Measurements from ENCODE around the gene TXNDC2.

The TXNDC2 gene

GRCh38 chr18:9860682-9861081, 25.1 kb upstream of the TXNDC2 start:
- DNase-seq (ENCODE audit: low read depth) = no peak
- H3K4me3 ChIP-seq (replicated peaks; ENCODE audit: low read depth, low read length) = no peak overlapping the region
- TF ChIP-seq CTCF (IDR thresholded peaks at IDR 0.05; ENCODE audit: low read length, missing control alignments) = no peak

- H3K4me3 ChIP-seq (replicated peaks; ENCODE audit: low read depth, low read length) = no peak overlapping the region
- no peak for TF ChIP-seq CTCF (IDR thresholded peaks at IDR 0.05; ENCODE audit: low read length, missing control alignments)
- no peak for DNase-seq (ENCODE audit: low read depth)
Observed at GRCh38 chr18:9861157-9861556, 24.6 kb upstream of the TXNDC2 start.

- no peak for TF ChIP-seq CTCF (IDR thresholded peaks at IDR 0.05; ENCODE audit: low read length, missing control alignments)
- no peak for DNase-seq (ENCODE audit: low read depth)
- no peak overlapping the region for H3K4me3 ChIP-seq (replicated peaks; ENCODE audit: low read depth, low read length)
Observed at GRCh38 chr18:9861933-9862332, 23.8 kb upstream of the TXNDC2 start.

- H3K4me3 ChIP-seq (replicated peaks; ENCODE audit: low read depth, low read length) = no peak overlapping the region
- TF ChIP-seq CTCF (IDR thresholded peaks at IDR 0.05; ENCODE audit: low read length, missing control alignments) = no peak
- DNase-seq (ENCODE audit: low read depth) = no peak
Observed at GRCh38 chr18:9862686-9863085, 23.1 kb upstream of the TXNDC2 start.

GRCh38 chr18:9863282-9863681, 22.5 kb upstream of the TXNDC2 start:
- no peak for TF ChIP-seq CTCF (IDR thresholded peaks at IDR 0.05; ENCODE audit: low read length, missing control alignments)
- DNase-seq (ENCODE audit: low read depth) = no peak

GRCh38 chr18:9865764-9866490, 19.8 kb upstream of the TXNDC2 start:
- DNase-seq (ENCODE audit: low read depth) = no peak
- TF ChIP-seq CTCF (IDR thresholded peaks at IDR 0.05; ENCODE audit: low read length, missing control alignments) = no peak
- no peak overlapping the region for H3K4me3 ChIP-seq (replicated peaks; ENCODE audit: low read depth, low read length)

More at GRCh38 chr18:9863282-9863681, 22.5 kb upstream of the TXNDC2 start:
- no peak overlapping the region for H3K4me3 ChIP-seq (replicated peaks; ENCODE audit: low read depth, low read length)

GRCh38 chr18:9866627-9867026, 19.1 kb upstream of the TXNDC2 start:
- no peak for TF ChIP-seq CTCF (IDR thresholded peaks at IDR 0.05; ENCODE audit: low read length, missing control alignments)
- no peak for DNase-seq (ENCODE audit: low read depth)
- no peak overlapping the region for H3K4me3 ChIP-seq (replicated peaks; ENCODE audit: low read depth, low read length)

All from fibroblast of pulmonary artery (primary cell).